NCI-H1105 treated with DMSO at 0.1 percent for 48 hours (cell line): ENCODE results near the gene GTPBP1.

Experiments used
- DNase-seq: peaks from one replicate; lab custom pipeline; 2025; lab: John Stamatoyannopoulos, UW

The GTPBP1 gene

DNA sequence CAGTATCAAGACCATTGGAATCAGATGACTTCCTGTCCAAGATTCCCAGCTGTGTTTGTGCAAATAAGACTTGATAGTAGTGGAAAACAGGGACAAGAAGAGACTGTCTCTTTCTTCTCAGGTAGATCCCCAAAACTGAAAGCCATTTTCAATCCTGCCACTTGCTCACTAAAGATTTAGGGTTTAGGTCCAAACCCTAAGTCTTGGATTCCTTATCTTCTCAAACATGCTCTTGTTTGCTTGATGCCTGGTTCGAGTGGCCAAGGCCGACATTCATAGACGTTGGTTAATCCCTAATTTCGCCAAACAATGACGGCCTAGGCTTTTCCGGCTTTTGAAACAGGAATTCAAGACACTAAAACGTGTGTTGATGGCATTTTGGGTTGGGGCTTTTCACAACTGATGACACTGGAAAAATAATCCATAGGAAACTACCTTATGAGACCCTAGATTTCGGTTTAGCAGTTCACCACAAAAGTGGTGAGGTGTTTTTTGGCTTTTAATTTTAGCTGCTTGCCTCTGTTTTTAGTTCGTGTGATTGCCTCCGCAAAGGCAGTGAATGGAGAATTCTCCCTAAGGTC is 1.0 kb upstream of the GTPBP1 start:
- DNase-seq = no peak

DNA sequence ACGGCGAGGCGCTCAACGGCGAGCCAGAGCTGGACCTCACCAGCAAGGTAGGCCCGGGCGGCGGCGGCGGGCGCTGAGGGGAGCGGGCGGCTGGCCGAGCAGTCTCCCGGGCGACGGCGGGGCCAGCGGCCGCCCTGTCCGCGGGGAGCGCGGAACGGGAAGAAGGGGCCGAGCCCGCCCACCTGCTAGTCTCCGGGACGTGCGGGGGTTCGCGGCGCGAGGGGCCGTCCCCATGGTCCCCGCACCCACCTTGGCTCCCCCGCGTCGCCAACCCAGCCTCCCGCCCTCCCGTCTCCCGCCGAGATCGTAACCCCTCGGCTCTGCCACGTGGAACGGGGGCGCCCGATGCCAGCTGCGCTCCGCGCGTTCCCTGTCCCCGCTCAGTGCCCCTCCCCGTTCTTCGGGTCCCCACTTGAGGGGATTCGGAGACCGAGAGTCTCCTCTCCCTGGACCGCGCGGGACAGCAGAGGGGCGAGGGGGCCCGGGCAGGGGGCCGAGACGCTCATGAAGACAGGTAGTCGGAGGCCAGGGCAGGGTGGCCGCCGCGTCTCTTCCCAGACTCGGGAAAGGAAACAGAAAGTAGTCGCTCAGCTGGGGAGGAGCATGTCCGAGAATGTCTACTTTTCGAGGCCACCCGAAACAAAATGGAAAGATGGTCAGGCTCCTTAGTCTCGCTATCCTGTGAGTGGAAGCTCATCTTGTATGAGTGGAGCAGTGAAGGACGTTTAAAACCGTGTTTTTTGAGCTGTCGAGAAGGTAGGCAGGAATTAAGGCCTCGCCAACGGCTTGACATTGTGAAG is 557 bp downstream of the GTPBP1 start:
- no peak for DNase-seq

DNA sequence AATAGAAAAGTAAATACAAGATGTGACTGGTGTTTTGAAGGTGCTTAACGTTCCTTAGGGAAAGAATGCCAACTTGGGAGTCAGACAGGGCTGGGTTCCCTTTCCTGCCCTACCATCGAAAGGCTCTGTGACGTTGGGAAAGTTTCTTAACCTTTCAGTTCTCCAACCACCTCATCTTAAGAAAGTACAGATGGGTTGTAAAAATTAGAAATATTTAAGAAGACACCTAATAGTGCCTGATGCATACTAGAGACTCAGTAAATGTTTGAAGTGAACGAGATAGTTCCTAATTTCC is 1.1 kb downstream of the GTPBP1 start:
- DNase-seq = no peak

DNA sequence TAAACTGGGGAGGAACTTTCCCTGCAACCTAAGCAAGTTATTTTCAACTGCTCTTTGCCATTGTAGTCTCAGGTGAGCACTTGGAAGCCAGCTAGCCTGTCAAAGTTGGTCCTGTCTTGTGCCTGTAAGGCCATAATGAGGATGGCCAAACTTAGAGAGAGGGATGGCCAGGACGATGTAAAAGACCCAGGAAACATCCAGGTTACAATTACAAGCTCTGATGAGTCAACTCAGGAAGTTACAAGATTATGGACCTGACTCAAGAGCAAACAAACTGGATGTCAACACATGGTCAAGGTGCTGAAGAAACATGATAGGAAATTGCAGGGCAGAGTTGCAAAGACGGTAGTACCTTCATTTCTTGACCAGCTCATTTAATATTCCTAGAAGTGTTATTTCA is 1.6 kb downstream of the GTPBP1 start:
- DNase-seq = no peak

DNA sequence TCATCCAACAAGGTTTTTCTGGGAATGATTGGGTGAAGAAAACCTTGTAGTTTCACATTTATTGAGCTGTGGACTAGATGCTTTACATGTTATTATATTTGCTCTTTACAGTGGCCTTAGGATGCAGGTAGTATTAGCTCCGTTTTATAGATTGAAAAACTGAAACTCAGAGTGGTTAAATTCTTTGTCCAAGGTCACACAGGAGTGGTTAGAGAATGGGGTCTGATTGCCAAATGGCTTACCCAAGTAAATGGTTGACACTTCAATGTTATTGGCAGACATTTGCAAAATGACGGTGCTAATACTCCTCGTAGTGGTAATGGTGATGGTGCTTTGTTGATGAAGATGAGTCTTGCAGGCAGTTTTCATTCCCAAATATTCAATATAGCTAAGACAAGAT is 2.2 kb downstream of the GTPBP1 start:
- no peak for DNase-seq

DNA sequence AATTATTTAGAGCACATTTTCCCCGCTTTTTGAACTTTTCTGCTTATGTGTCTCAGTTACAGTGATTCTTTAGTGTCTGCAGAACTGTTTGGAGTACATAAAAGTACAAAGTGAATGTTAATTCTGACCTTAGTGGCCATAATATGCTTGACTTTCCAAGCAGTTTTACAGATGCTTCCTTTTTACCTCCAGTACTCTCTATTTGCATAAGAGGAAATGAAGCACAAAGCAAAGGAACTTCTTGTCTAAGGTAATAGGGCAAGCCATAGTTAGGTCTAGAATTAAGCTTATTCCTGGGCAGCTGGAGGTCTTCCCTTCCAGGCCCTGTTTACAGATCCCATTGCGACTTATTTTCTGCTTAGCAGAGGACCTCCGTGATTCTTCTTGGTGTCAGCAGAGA is 3.6 kb downstream of the GTPBP1 start:
- DNase-seq = no peak

DNA sequence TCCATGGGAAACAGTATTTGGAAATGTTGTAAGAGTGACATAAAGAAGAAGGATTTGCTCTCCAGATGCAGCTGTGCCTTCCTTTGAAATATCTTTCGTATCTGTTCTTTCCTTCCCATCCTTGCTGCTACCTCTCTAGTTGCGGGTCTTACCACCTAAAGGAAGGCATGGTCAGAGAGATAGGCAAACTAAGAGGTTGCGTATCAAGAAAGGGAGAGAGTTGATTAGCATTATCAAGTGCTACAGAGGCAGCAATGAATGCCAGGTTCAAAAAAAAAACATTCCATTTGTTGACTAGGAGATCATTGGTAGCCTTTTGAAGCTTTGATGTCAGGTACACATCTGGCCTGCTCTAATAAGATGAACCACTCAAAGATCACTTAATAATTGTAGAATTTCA is 4.6 kb downstream of the GTPBP1 start:
- DNase-seq = no peak

DNA sequence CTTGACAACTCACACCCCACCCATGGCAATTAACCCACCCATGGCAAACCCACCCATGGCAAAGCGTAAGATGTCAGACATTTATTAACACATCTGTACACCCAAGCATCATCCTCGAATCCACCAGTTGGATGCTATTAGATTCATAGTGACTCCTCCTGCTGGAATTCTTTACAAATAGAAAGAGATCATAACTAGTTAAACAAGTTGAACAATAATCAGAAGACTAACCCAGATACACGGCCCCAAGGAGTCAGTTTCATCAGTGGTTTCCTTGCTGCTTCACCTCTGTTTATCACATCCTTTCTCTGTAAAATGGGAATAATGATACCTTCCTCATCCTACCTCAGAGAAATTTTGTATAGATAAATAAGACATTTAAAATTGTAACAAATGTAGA is 5.1 kb downstream of the GTPBP1 start:
- DNase-seq = no peak

DNA sequence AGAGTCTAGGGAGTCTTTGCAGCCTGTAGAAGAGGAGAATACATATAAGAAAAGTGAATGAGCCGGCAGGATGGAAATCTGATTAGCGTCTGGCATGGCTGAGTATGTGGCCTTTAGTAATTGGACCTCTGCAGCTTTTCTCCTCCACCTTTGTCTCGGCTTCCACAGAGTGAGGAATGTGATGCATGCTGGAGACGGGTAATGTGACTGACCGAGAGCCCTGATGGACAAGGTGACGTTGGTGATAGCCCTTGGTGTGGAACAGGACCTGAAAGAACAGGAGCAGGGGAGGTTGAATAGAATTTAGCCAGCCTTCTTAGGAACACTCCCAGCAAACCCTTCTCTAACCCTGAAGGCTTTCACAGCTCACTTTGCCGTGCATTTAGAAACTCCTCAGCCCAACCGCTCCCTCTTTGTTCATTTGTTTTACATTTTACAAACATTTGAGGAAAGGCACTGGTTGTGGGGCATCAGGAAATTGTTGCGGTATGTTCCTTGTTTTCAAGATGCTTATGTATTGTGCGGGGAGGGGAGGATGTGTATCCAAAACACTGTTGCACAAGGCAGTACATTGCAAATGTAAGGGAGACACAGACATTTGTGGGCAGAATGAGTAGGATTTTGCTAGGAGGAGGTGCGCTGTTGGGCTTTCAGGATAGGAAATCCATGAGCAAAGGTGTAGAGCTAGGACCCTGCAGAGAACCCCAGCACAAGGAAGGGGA is 6.9 kb downstream of the GTPBP1 start:
- no peak for DNase-seq

DNA sequence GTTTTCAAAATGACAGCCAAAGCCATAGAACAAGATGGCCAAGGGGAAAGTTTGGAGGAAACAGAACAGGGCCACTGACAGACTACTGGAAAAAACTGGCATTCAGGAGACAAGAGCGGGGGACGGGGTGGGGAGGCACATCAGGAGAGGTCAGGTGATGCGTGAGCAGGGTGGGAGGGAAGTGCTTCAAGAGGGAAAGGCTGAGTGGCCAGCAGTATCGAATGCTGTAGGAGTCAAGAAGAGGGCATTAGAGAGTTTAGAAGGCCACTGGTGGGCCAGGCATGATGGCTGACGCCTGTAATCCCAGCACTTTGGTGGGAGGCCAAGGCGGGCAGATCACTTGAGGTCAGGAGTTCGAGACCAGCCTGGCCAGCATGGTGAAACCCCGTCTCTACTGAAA is 8.2 kb downstream of the GTPBP1 start:
- DNase-seq = no peak

DNA sequence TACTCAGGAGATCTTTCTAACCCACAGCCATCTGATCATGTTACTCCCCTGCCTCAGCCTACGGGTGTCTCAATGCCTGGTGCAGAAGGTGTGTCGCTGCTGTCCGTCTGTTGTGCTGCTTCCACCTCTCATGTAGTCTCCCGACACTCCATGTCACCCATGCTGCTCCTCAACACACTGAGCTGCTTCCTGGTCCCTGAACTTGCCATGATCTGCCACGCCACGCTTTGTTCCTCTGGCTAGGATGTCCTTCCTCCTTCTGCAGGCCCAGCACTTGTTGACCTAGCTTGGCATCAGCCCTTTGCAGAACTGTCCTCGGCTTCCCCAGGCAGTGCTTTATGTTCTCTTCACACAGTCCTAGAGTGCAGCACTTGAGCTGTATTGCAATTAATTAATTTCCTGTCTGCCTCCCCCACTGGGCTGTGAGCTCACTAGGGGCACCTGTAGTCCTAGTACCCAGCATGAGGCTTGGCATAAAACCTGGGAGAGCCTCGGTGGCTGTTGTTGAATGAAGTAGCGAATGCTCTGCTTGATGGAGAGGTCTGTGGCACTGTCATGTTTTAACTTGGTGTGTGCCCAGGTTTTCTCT is 9.5 kb downstream of the GTPBP1 start:
- DNase-seq = no peak

DNA sequence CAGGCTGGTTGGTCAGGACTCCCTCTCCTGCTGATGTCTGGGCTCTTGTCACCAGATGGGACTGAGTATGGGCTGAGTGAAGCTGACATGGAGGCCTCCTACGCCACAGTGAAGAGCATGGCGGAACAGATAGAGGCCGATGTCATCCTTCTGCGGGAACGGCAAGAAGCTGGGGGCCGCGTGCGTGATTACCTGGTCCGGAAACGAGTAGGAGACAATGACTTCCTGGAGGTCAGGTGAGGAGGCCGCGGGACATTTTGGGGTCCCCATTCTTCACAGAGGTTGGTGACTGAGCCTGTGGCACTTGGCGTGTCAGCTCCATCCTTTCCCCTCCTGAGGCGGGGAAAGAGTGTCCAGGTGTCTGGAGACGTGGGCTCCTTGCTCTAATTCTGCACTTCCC is 10.1 kb downstream of the GTPBP1 start:
- no peak for DNase-seq

DNA sequence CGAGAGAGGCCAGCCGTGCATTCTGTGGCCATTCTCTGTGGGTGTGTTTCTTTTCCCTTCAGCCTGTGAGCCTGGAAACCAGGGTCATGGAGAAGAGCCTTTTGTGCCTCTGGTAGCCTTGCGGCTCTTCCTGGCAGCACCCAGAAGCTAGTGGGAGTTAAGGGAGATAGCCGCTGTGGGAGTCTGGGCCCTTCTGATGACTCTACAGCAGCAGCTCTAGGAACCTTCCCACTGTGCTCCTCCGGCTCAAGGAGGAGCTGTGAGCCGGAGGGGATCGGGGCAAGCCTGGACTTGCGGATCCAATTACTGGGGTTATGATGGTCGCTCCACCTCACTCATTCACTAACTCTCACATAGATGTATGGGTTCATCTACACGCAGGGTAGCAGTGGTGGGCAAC is 10.5 kb downstream of the GTPBP1 start:
- DNase-seq = no peak

DNA sequence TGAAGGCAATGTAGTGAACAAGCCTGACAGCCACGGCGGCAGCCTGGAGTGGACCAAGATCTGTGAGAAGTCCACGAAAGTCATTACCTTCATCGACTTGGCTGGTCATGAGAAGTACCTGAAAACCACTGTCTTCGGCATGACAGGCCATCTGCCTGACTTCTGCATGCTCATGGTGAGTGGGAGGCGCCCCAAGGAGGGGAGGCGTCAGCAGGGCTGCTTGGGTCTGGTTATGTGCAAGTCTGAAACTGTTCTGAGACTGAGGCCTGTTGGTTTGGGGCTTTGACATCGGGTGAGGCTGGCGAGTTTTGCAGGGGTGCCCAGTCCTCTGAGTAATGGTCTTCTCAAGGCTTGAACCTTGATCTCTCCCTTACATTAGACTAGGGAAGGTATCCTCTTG is 11.1 kb downstream of the GTPBP1 start:
- DNase-seq = no peak

DNA sequence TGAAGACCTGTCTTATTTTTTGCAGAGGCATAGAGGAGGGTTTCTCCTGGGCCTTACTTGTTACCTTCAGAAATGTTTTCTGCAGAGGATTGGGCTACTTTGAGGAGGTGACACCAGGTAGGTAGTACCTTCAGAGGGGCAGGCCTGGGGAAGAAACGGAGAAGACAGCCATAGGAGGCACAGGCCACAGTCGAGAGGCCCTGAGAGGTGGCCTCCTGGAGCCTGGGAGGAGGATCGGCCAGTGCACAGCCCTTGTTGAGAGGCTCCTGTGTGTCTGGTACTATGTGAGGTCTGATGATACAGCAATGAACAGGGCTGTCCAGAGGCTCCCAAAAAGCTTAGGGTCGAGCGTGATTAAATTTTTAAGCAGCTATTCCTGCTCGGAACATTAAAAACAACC is 11.5 kb downstream of the GTPBP1 start:
- no peak for DNase-seq

DNA sequence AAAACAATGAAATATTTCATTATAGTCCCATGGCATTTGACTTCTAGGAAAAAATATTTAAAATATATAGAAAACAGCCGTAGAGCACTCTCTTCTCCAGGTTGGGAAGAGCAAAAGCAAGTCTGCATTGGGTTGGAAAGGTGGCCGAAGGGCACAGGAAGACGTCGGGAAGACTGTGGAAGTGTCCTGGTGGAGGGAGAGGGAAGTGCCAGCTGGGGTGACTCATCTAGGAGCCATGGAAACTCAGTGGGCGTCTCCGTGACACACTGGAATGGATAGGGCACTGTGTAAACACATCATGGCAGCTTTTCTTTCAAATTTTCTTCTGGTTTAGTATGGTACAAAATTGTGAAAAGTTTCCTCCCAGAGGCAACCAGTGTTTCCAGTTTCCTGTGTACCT is 12.7 kb downstream of the GTPBP1 start:
- DNase-seq = no peak

DNA sequence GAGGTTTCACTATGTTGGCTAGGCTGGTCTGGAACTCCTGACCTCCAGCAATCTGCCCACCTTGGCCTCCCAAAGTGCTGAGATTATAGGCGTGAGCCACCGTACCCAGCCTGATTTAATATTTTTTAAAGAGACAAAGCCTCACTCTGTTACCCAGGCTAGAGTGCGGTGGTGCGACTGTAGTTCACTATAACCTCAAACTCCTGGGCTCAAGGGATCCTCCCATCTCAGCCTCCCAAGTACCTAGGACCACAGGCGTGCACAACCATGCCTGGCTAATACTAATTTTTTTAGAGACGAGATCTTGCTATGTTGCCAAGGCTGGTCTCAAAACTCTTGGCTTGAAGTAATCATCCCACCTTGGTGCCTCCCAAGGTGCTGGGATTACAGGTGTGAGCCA is 13.5 kb downstream of the GTPBP1 start:
- no peak for DNase-seq

DNA sequence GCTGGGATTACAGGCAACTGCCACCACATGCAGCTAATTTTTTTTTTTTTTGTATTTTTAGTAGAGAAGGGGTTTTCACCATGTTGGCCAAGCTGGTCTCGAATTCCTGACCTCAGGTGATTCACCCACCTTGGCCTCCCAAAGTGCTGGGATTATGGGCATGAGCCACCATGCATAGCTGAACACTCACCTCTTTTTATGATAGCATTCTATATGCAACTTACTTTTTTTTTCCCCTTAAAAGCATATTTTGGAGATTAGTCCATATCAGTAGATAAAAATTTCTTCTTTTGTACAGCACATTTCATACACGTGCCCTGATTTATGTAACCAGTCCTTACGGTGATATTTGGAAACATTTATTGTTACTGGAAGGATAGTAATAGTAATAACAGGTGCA is 14.6 kb downstream of the GTPBP1 start:
- DNase-seq = no peak

DNA sequence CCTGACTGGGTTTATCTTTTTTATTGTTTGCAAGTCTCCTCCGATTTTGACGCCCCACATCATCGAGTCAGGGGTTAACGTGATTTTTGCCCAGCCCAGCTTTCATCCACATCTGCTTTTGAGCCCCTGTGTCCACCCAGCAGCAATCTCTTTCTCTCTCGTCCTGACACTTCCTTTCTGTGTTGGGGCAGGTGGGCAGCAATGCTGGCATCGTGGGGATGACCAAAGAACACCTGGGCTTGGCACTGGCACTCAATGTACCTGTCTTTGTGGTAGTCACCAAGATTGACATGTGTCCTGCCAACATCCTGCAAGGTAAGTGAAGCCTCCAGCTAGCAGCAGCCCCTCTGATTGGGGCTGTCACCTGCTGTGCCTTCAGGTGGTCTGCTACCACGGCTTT is 15.8 kb downstream of the GTPBP1 start:
- no peak for DNase-seq

DNA sequence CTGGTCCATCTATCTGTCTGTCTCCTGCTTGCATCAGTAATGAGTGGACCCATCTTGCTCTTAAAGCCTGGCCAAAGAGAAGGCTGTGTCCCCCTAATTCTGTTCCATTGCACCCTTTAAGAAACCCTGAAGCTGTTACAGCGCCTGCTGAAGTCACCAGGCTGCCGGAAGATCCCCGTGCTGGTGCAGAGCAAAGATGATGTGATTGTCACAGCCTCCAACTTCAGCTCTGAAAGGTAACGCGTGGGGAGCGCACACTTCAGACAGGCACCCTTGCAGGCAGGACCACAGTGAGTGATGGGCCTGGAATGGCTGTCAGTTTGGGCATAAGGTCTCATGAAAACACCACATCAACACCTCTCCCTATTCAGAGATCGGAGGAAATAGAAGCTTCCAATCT is 18.4 kb downstream of the GTPBP1 start:
- no peak for DNase-seq

DNA sequence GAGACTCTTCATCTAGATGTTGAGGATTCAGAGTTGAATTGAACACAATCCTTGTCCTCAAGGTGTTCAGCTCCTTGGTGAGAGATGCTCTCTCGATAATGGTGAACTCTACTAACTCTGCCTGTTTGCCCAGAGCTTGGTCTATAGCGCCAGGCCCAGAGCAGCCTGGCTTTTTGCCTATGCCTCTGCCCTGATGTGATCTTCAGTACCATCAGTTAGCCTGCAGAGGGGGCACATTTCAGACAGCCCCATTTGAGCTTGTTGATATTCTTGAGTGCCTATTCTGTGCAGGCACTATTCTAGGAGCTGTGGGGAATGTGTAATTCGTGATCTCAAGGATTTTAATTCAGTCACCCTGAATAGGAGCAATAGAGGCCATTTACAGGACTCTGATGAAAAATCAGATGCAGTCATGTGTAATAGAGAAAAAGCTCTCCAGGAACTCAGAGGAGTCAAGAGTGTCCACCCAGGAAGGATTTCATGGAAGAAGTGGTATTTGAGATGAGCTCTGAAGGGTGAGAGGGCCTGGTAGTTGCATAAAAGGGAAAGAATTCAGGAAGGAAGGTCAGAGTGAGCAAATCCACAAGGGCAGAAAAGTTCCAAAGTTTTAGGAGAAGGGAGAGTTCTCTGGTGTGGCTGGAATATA is 19.3 kb downstream of the GTPBP1 start:
- peak; percentile 8 for DNase-seq

DNA sequence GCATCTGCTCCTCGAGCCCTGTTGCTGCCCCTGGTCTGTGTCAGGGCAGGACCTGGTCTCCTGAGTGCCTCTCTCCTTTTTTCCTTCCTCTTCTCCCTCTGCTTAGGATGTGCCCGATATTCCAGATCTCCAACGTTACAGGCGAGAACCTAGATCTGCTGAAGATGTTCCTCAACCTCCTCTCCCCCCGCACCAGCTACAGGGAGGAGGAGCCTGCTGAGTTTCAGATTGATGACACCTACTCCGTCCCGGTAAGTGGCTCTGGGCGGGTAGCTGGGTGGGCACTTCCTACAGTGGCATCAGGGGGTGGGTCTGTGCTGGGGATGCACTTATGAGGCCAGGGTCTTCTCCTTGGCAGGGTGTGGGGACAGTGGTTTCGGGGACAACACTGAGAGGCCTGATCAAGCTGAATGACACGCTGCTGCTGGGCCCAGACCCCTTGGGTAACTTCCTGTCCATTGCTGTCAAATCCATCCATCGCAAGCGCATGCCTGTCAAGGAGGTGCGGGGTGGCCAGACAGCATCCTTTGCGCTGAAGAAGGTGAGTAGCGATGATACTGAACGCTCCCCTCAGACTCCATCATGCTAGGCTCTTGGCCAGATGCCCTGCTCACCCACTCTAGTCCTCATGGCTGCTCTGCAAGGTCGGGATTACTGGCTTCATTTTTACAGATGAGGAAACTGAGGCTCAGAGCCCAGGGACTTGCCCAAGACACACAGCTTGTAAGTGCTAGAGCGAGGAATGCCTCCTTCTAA is 20.3 kb downstream of the GTPBP1 start:
- no peak for DNase-seq
